ENCODE measurements around the gene FRMD4A.

The FRMD4A gene

DNA sequence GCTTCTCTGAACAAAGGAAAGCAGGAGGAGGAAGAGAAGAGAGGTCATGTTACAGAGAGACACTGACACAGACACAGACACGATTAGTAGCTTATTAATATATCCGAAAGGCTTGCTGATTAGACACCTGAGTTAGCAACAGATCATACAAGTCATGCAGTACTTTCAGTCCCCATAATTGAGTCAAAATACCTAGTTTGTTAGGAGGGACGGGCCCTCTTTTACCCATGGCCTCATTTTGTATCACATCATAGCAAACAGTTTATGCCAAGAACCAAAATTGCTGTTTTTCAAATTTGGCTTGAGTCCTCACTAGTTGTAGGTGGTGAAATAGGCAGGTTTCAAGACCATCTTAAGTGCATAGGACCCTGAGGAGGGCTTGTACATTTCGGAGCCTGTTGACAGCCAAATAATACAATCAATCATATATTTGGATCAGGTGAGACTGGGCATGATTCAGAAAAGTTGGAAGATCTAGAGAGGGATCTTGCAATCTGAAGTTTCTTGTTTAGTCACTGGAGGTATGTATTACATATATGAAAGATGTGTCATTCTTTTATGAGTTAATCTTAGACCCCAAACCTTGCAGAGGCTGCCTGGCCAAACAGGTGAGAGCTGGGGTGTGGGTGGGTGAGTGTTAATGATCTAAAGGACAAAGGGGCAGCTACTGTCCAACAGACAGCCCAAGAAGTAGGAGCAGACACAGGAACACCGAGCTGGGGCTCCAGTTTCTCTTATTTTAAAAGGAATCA is 678.6 kb downstream of the FRMD4A start:
- no peak for DNase-seq (ENCODE audit: low read depth in 2 of 2)

GRCh38 chr10:13650961-13651360 is 679.8 kb downstream of the FRMD4A start:
- no peak for DNase-seq (ENCODE audit: low read depth in 2 of 2)

DNA sequence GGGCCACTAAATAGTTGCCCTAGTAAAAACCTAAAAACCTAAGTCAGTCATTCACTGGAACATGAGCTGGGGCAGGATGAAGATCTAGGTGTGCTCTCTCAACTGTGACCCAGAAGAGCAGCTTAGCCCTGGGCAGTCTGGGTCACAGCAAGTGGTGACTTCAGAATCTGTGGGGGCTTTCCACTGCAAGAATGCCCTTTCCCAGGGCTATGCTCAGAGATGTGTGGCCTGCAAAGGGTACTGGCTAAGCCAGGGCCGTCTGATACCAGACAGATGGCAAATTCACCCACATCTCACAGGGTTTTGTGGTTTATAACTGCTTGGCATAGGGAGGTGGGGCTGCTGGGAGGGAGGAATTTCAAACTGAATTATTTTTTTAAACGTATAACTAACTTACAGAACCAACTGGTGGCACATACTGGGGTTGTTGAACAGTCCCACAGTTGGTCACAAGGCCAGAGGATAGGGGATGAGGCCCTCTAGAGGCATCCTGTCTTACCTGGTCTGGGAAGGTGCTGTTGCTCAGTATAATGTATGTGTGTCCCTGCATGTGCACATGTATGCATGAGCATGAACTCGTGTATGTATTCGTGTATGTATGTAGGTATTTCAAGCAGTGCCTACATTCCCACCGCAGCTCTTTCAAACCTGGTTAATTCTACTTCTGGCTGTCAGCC is 680.7 kb downstream of the FRMD4A start:
- no peak for DNase-seq (ENCODE audit: low read depth in 2 of 2)

DNA sequence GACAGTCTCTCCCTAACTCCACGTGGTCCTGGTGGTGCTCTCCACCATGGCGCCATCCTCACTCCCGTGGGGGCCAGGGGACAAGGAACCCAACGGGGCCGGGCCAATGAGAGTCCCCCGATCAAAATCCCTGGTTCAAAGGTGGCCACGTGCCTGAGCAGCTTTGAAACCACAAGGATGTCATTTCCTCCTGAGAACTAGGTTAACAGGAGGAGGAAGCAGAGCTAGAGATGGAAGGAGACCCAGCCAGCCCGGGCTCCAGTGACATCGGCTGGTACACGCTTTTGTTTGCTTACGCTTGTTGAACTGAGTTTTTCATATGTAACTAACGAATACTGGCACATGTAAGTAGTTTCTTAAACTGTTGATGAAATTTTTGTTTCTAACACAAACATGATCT is 682.3 kb downstream of the FRMD4A start:
- DNase-seq (ENCODE audit: low read depth in 2 of 2) = no peak

- DNase-seq (ENCODE audit: low read depth in 2 of 2) = no peak
Measured at GRCh38 chr10:13644866-13645265, 685.9 kb downstream of the FRMD4A start.

- no peak for DNase-seq (ENCODE audit: low read depth in 2 of 2)
Measured at GRCh38 chr10:13643016-13643415, 687.7 kb downstream of the FRMD4A start.

- DNase-seq (ENCODE audit: low read depth in 2 of 2) = no peak
Measured at GRCh38 chr10:13642293-13642692, 688.4 kb downstream of the FRMD4A start.

GRCh38 chr10:13637894-13638293 is 692.8 kb downstream of the FRMD4A start:
- no peak for DNase-seq (ENCODE audit: low read depth in 2 of 2)

GRCh38 chr10:13637303-13637856 is 693.3 kb downstream of the FRMD4A start:
- no peak for DNase-seq (ENCODE audit: low read depth in 2 of 2)

- no peak for DNase-seq (ENCODE audit: low read depth in 2 of 2)
Measured at GRCh38 chr10:13636776-13637175, 693.9 kb downstream of the FRMD4A start.

- no peak for DNase-seq (ENCODE audit: low read depth in 2 of 2)
Measured at GRCh38 chr10:13634207-13634606, 696.5 kb downstream of the FRMD4A start.

- no peak for DNase-seq (ENCODE audit: low read depth in 2 of 2)
Measured at GRCh38 chr10:13633689-13634088, 697.0 kb downstream of the FRMD4A start.

DNA sequence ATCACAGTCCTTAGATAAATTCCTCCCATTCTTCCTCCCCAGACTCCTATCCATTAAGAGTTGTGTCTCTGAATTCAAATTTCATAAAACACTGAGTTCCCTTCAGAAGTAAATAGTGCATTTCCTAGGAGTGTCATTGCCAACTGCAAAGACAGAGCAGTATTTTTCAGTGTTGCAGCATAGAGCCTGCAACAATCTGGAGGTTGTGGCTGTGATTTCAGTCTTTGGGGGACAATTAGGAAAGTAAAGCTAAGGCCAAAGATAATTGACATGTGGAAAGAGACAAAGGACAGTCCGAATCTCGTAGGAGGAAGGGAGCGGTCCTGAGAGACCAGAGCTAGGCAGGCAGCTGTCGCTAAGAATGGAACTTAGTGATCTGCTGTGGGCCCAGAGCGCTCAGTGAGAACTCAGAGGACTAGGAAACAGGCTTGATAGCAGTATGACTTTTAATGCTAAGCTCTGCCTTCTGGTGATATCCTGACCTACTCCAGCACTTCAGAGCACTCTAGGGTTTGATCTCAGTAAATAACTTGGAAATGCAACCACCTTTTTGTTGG is 697.8 kb downstream of the FRMD4A start:
- DNase-seq (ENCODE audit: low read depth in 2 of 2) = no peak

DNA sequence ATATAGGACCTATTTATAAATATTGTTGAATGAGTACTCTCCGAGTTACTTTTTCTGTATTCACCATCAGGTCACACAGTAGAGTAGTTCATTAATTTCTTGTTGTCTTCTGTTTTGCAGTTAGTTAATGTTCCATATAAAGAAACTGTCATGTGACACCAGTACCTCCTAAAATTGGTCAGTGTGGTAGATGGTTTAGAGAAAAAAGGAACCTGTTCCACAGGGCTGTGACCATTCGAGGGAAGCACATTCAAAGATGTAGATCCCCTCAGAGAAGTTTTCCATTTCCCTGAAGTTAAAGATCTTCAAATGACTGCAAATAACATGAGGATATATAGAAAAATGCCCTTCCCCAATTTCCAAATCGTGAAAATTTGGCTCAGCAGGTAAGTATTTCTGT is 698.3 kb downstream of the FRMD4A start:
- DNase-seq (ENCODE audit: low read depth in 2 of 2) = no peak

GRCh38 chr10:13631594-13631993 is 699.1 kb downstream of the FRMD4A start:
- DNase-seq (ENCODE audit: low read depth in 2 of 2) = no peak

- no peak for DNase-seq (ENCODE audit: low read depth in 2 of 2)
Measured at GRCh38 chr10:13630231-13630630, 700.5 kb downstream of the FRMD4A start.

- DNase-seq (ENCODE audit: low read depth in 2 of 2) = no peak
Measured at GRCh38 chr10:13629116-13629515, 701.6 kb downstream of the FRMD4A start.

- no peak for DNase-seq (ENCODE audit: low read depth in 2 of 2)
Measured at GRCh38 chr10:13628661-13629060, 702.1 kb downstream of the FRMD4A start.

GRCh38 chr10:13627459-13628310 is 703.0 kb downstream of the FRMD4A start:
- no peak for DNase-seq (ENCODE audit: low read depth in 2 of 2)

DNA sequence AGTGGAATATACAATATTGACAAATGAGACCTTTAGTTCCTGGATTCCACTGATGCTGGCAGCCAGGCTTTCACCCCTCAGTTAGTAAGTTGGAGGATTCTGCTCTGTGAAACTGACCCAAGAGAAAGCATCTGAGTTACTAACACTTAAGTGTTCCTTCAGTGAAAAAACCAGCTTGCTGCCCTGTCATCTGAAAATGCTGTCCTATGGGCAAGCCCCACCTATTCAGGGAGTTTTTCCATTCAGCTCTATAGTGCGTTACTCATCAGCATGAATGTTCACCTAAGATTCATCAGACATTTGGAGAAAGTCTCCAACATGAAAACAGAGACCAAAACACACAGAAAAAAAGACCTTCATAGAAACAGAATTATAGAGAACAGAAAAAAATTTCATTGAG is 706.1 kb downstream of the FRMD4A start:
- DNase-seq (ENCODE audit: low read depth in 2 of 2) = no peak

DNA sequence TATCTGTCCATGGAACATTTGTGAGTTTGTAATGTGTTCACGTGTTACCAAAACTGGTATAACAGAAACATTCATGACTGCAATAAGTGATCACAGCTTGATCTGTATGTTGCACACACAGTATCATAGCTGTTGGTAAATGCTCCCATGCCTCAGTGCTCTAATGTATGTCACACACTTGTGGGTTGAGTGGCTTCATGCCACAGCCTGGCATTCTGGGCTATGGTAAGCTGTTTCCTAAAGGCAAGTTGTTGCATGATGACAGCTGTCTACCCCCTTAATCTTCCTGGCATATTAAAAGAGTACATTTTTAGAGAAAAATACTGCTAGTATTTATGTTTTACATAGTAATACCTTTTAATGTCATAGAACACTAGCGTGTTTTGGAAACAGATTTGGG is 708.8 kb downstream of the FRMD4A start:
- DNase-seq (ENCODE audit: low read depth in 2 of 2) = no peak

GRCh38 chr10:13617116-13617515 is 713.6 kb downstream of the FRMD4A start:
- no peak for DNase-seq (ENCODE audit: low read depth in 2 of 2)
